HCT116 (cell line): Measurements from ENCODE around the gene IFNA1. TPM values are rescaled to one million over a fixed set of nuclear protein-coding genes. Genes with fewer than 3 reads are reported as not detected.

Experiments used
- ATAC-seq: fragments of 200-7000 bp; cut with Tn5 transposase; 2 replicates; pipeline ENCODE4 v1.9.1; 2020; ENCODE audit warnings: mild to moderate bottlenecking, moderate library complexity
- BruUV-seq: library from RNA; stranded (reverse); fragments of 400-500 nt; replicated peaks from 2 replicates; lab custom pipeline; 2021; lab: Mats Ljungman, UMichigan
- CTCF ChIA-PET: fragments of 300-600 bp; sonication (Branson Sonifier 250); formaldehyde crosslinking; loops from one replicate; lab custom pipeline; 2021; ENCODE audit warnings: antibody characterized with exemption; lab: Charles Lee
- POLR2A ChIA-PET: fragments of 300-600, 350-600 bp; sonication (Branson Sonifier 250); formaldehyde crosslinking; loops from one replicate; lab custom pipeline; 2021; ENCODE audit warnings: antibody characterized with exemption; lab: Charles Lee
- RAD21 ChIA-PET, 2 experiments: fragments of 300-600 bp; sonication (Branson Sonifier 250); formaldehyde crosslinking; loops; one replicate each; lab custom pipeline; 2023; ENCODE audit warnings: low total read pairs in 2 of 2; ENCODE audit not compliant: uncharacterized antibody in 2 of 2, unreplicated experiment in 2 of 2, low non-redundant PET in 1 of 2; lab: Charles Lee
- DNase-seq: peaks from one replicate; pipeline ENCODE4 v3.0.0-alpha.2; 2010; ENCODE audit warnings: low read depth, low spot score
- H2AFZ ChIP-seq: fragments of 200-600 bp; shearing (Covaris generic), sonication (generic); 2 replicates; pipeline ENCODE4 v1.6.1; 2017; ENCODE audit warnings: low read depth, mixed run types, mixed read lengths, antibody characterized with exemption, low read length; ENCODE audit not compliant: poor library complexity, severe bottlenecking
- H3K27ac ChIP-seq: 2 replicates; pipeline ENCODE4 v1.5.1; 2012; ENCODE audit warnings: low read depth, low read length
- H3K27me3 ChIP-seq: fragments of 200-600 bp; sonication (generic); 2 replicates; pipeline ENCODE4 v1.6.1; 2016; ENCODE audit warnings: mixed run types, low read length, mixed read lengths; ENCODE audit not compliant: insufficient read depth
- H3K36me3 ChIP-seq, 2 experiments: fragments of 200-500 bp in 1 of 2; fragments of 200-600 bp in 1 of 2; sonication (Bioruptor generic) in 1 of 2; sonication (generic) in 1 of 2; 2 replicates each; pipeline versions ENCODE4 v1.5.1 to v1.6.1; 2014 to 2016; ENCODE audit warnings: low read length in 2 of 2, inconsistent platforms in 1 of 2, mixed read lengths in 1 of 2, mixed run types in 1 of 2; ENCODE audit not compliant: insufficient read depth in 2 of 2, control insufficient read depth in 1 of 2
- H3K4me1 ChIP-seq, 2 experiments: fragments of 200-600 bp in 1 of 2; sonication (generic) in 1 of 2; 2 replicates each; pipeline versions ENCODE4 v1.5.1 to v1.6.1; 2012 to 2017; ENCODE audit warnings: low read length in 2 of 2, inconsistent platforms in 1 of 2, mild to moderate bottlenecking in 1 of 2, mixed read lengths in 1 of 2, mixed run types in 1 of 2, moderate library complexity in 1 of 2; ENCODE audit not compliant: insufficient read depth in 2 of 2, control insufficient read depth in 1 of 2
- H3K4me2 ChIP-seq: fragments of 200-600 bp; sonication (generic); 2 replicates; pipeline ENCODE4 v1.6.1; 2017; ENCODE audit warnings: mixed run types, low read length, mixed read lengths
- H3K4me3 ChIP-seq, 2 experiments: fragments of 200-600 bp in 1 of 2; sonication (generic) in 1 of 2; replicated peaks in 1 of 2; 2 replicates each; pipeline ENCODE4 v1.5.1; 2011 to 2016; ENCODE audit warnings: low read length in 2 of 2, control low read depth in 1 of 2, low read depth in 1 of 2, mild to moderate bottlenecking in 1 of 2, mixed read lengths in 1 of 2, mixed run types in 1 of 2
- H3K79me2 ChIP-seq: fragments of 200-600 bp; sonication (generic); 2 replicates; pipeline ENCODE4 v1.6.1; 2017; ENCODE audit warnings: mild to moderate bottlenecking, mixed run types, low read length, moderate library complexity, mixed read lengths; ENCODE audit not compliant: insufficient read depth
- H3K9ac ChIP-seq: fragments of 200-600 bp; sonication (generic); 2 replicates; pipeline ENCODE4 v1.6.1; 2016; ENCODE audit warnings: low read length, mixed read lengths
- H3K9me2 ChIP-seq: fragments of 200-600 bp; sonication (generic), shearing (Covaris generic); 2 replicates; pipeline ENCODE4 v1.6.1; 2017; ENCODE audit warnings: mixed run types, mild to moderate bottlenecking, moderate library complexity; ENCODE audit not compliant: insufficient read depth
- H3K9me3 ChIP-seq, 2 experiments: fragments of 200-500 bp in 1 of 2; fragments of 200-600 bp in 1 of 2; sonication (Bioruptor generic) in 1 of 2; sonication (generic) in 1 of 2; 2 replicates each; pipeline ENCODE4 v1.6.1; 2014 to 2017; ENCODE audit warnings: low read length in 2 of 2, mixed read lengths in 2 of 2, inconsistent platforms in 1 of 2, low read depth in 1 of 2, mild to moderate bottlenecking in 1 of 2, mixed run types in 1 of 2, moderate library complexity in 1 of 2; ENCODE audit not compliant: control insufficient read depth in 1 of 2, insufficient read depth in 1 of 2
- H4K20me1 ChIP-seq: fragments of 200-600 bp; sonication (generic), shearing (Covaris generic); 2 replicates; pipeline ENCODE4 v1.6.1; 2017; ENCODE audit warnings: mixed run types, mild to moderate bottlenecking, moderate library complexity; ENCODE audit not compliant: insufficient read depth
- CTCF ChIP-seq, 3 experiments: fragments of 200-600 bp in 1 of 3; sonication (generic) in 1 of 3; IDR thresholded peaks in 2 of 3; conservative IDR thresholded peaks in 1 of 3; 2 replicates each; pipeline ENCODE4 v1.5.1; 2012 to 2017; ENCODE audit warnings: low read depth in 2 of 3, low read length in 2 of 3, antibody characterized with exemption in 1 of 3, borderline replicate concordance in 1 of 3, control low read depth in 1 of 3, mild to moderate bottlenecking in 1 of 3, mixed read lengths in 1 of 3, mixed run types in 1 of 3, moderate library complexity in 1 of 3; ENCODE audit not compliant: insufficient read depth in 1 of 3
- REST ChIP-seq: IDR thresholded peaks from 2 replicates; pipeline ENCODE4 v1.6.1; 2012; ENCODE audit warnings: low read depth
- ZFX ChIP-seq: fragments of 450-650 bp; IDR thresholded peaks from 2 replicates; pipeline ENCODE4 v1.6.1; 2017
- intact Hi-C: fragments of 100-400 bp; cut with micrococcal nuclease; formaldehyde crosslinking; loops from 2 replicates; pipeline ENCODE4 v1.10.0; 2022
- total RNA-seq: library from RNA; stranded (reverse); gene quantifications from one replicate; pipeline ENCODE4 v1.2.1, GENCODE V29; 2021; ENCODE audit not compliant: unreplicated experiment
- TF ChIP-seq, protein P1 (sequence below): IDR thresholded peaks from 2 replicates; pipeline ENCODE4 v1.6.1; 2012

Gene IFNA1
- total RNA-seq, 1 experiment from 2014 or later, result not detected

GRCh38 chr9:21392270-21392669 lies 48.0 kb upstream of the IFNA1 start:
- CTCF ChIA-PET, result interaction anchor here (1.0 to 1.6 kb wide), 10 partner anchors 12 to 209 kb away, joined by 3 to 9 read pairs (median 6); partner anchors contain the start of gene KLHL9
- no peak overlapping the region for H3K4me3 ChIP-seq
- peak overlapping the region; percentile 6 for H2AFZ ChIP-seq
- no peak overlapping the region for H3K4me2 ChIP-seq
- peaks cover 0 to 7% of the 10 kb centered on the region in 2 experiments; a peak in 1 of 4 replicates for H3K4me1 ChIP-seq
- no peaks in the 10 kb centered on the region for H3K9me2 ChIP-seq
- no peaks in the 10 kb centered on the region for H3K36me3 ChIP-seq
- POLR2A ChIA-PET, result interaction anchor here (0.7 kb wide), 1 partner anchor 124 kb away, joined by 3 read pairs; no protein-coding TSS in a partner anchor
- ATAC-seq, result peak; percentile 93
- no peak overlapping the region for H3K27ac ChIP-seq
- no TSS peak for BruUV-seq
- TF ChIP-seq REST, result no peak
- no peak for TF ChIP-seq ZFX
- peak; percentile 35 to 71 (median 70); a peak in 5 of 6 replicates for TF ChIP-seq CTCF (IDR thresholded peaks at IDR 0.05 in 2 of 3, conservative IDR thresholded peaks at IDR 0.05 in 1 of 3; ENCODE audit: borderline replicate concordance in 1 of 3, insufficient read depth in 1 of 3, low read depth in 2 of 3, low read length in 2 of 3)
- TF ChIP-seq, protein P1, sequence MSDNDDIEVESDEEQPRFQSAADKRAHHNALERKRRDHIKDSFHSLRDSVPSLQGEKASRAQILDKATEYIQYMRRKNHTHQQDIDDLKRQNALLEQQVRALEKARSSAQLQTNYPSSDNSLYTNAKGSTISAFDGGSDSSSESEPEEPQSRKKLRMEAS, result no peak
- RAD21 ChIA-PET, result interaction anchor here in 1 of 2 experiments (1.3 kb wide), 1 partner anchor 66 kb away, joined by 3 read pairs; no protein-coding TSS in a partner anchor
- no peaks in the 10 kb centered on the region for H3K9me3 ChIP-seq
- H3K27me3 ChIP-seq, result no peaks in the 10 kb centered on the region
- H4K20me1 ChIP-seq, result no peaks in the 10 kb centered on the region
- H3K9ac ChIP-seq, result no peak overlapping the region
- intact Hi-C loops, result no loop called here
- DNase-seq, result peak; percentile 80
- H3K79me2 ChIP-seq, result no peaks in the 10 kb centered on the region
